GM10248 (cell line): ENCODE results near the gene AURKB.

Experiments used
- CTCF ChIA-PET: fragments of 300-600 bp; sonication (Branson Sonifier 250); formaldehyde crosslinking; extraction: SDS; loops from one replicate; lab custom pipeline; 2021; ENCODE audit warnings: antibody characterized with exemption; lab: Yijun Ruan, JAX
- POLR2A ChIA-PET: fragments of 350-650 bp; sonication (Branson Sonifier 250); formaldehyde crosslinking; extraction: SDS; loops from one replicate; lab custom pipeline; 2020; ENCODE audit warnings: antibody characterized with exemption; lab: Yijun Ruan, JAX
- DNase-seq: peaks from one replicate; pipeline ENCODE4 v3.0.0; 2012; ENCODE audit errors: extremely low spot score
- CTCF ChIP-seq: IDR thresholded peaks from 2 replicates; pipeline ENCODE4 v1.5.1; 2012; ENCODE audit warnings: mild to moderate bottlenecking, low read depth; ENCODE audit errors: extremely low read depth, missing control alignments, control extremely low read depth

AURKB gene

GRCh38 chr17:8209907-8210760, at the start of gene AURKB:
Gene AURKB (minus strand): TSS chr17:8210575. CDS start chr17:8210224, 351 bp downstream.
- DNase-seq, result peak; percentile 96
- TF ChIP-seq CTCF, result no peak

GRCh38 chr17:8257801-8258200, 47.4 kb upstream of the AURKB start:
- DNase-seq, result no peak
- ChIA-PET POLR2A (no interaction called here), CTCF (interaction anchor here (0.9 kb wide), 1 partner anchor 43 kb away, joined by 3 read pairs; no protein-coding TSS in a partner anchor)
- no peak for TF ChIP-seq CTCF

More at GRCh38 chr17:8209907-8210760, at the start of gene AURKB:
- POLR2A ChIA-PET, result interaction anchor here (0.7 to 2.0 kb wide), 9 partner anchors 8 to 73 kb away, joined by 3 to 18 read pairs (median 5); partner anchors contain the start of gene BORCS6
- CTCF ChIA-PET, result interaction anchor here (1.0 to 4.2 kb wide), 7 partner anchors 9 to 34 kb away, joined by 3 to 18 read pairs (median 4); partner anchors contain the start of gene BORCS6

GRCh38 chr17:8256691-8257090, 46.3 kb upstream of the AURKB start:
- DNase-seq, result no peak
- ChIA-PET POLR2A (no interaction called here), CTCF (interaction anchor here (0.9 kb wide), 1 partner anchor 24 kb away, joined by 3 read pairs; no protein-coding TSS in a partner anchor)
- TF ChIP-seq CTCF, result no peak

- no peak for TF ChIP-seq CTCF
- no peak for DNase-seq
- CTCF ChIA-PET, result interaction anchor here (0.9 kb wide), 1 partner anchor 24 kb away, joined by 3 read pairs; no protein-coding TSS in a partner anchor
- POLR2A ChIA-PET, result no interaction called here
Observed at GRCh38 chr17:8256291-8256690, 45.9 kb upstream of the AURKB start.

GRCh38 chr17:8255499-8255898, 45.1 kb upstream of the AURKB start:
- POLR2A ChIA-PET, result no interaction called here
- no peak for TF ChIP-seq CTCF
- CTCF ChIA-PET, result no interaction called here

GRCh38 chr17:8254881-8255280, 44.5 kb upstream of the AURKB start:
- no peak for DNase-seq
- no peak for TF ChIP-seq CTCF
- CTCF ChIA-PET, result no interaction called here
- POLR2A ChIA-PET, result no interaction called here

More at GRCh38 chr17:8255499-8255898, 45.1 kb upstream of the AURKB start:
- no peak for DNase-seq
